Naive thymus-derived CD8-positive, alpha-beta T cell (primary cell): Measurements from ENCODE around the gene AHRR. TPM values are rescaled to one million over a fixed set of nuclear protein-coding genes. Genes with fewer than 3 reads are reported as not detected.

Source experiments
- ATAC-seq, 2 donors: fragments of 150-1000 bp; cut with Tn5 transposase in 1 of 2; sonication (Bioruptor Pico), chemical (Tn5 transposase) in 1 of 2; 1 replicate in 1 of 2; 2 replicates in 1 of 2; pipeline ENCODE4 v1.10.0; 2021; ENCODE audit warnings: mild to moderate bottlenecking in 2 of 2, moderate library complexity in 2 of 2
- POLR2A ChIA-PET: fragments of 350-600 bp; sonication (Branson Sonifier 250); formaldehyde crosslinking; loops from one replicate; lab custom pipeline; 2021; ENCODE audit warnings: antibody characterized with exemption; lab: Charles Lee
- DNase-seq, 10 donors: peaks; one replicate each; pipeline versions ENCODE4 v3.0.0 to v3.0.0-alpha.2; 2020 to 2022
- H3K27ac Mint-ChIP-seq, 10 donors: one replicate each; pipeline ENCODE4 v1.8.0; 2020 to 2022; ENCODE audit warnings: mild to moderate bottlenecking in 10 of 10, mixed read lengths in 10 of 10, moderate library complexity in 4 of 10, inconsistent platforms in 1 of 10
- H3K27me3 Mint-ChIP-seq, 5 donors: one replicate each; pipeline ENCODE4 v1.8.0; 2021 to 2022; ENCODE audit warnings: mixed read lengths in 5 of 5
- H3K36me3 Mint-ChIP-seq, 3 donors: one replicate each; pipeline ENCODE4 v1.8.0; 2020 to 2022; ENCODE audit warnings: mixed read lengths in 3 of 3, mild to moderate bottlenecking in 2 of 3, inconsistent platforms in 1 of 3
- H3K4me1 Mint-ChIP-seq, 4 donors: one replicate each; pipeline ENCODE4 v1.8.0; 2021 to 2022; ENCODE audit warnings: mixed read lengths in 4 of 4
- H3K4me3 Mint-ChIP-seq, 10 donors: one replicate each; pipeline ENCODE4 v1.8.0; 2020 to 2022; ENCODE audit warnings: mild to moderate bottlenecking in 10 of 10, mixed read lengths in 10 of 10, moderate library complexity in 6 of 10, inconsistent platforms in 1 of 10
- H3K9me3 Mint-ChIP-seq, 9 donors: one replicate each; pipeline ENCODE4 v1.8.0; 2020 to 2022; ENCODE audit warnings: mixed read lengths in 9 of 9, mild to moderate bottlenecking in 3 of 9, inconsistent platforms in 1 of 9, moderate library complexity in 1 of 9
- polyA plus RNA-seq, 3 donors: library from polyadenylated mRNA; unstranded; fragments of 300-500 nt; fragmentation: Illumina TruSeq; gene quantifications; one replicate each; pipeline ENCODE4 v1.2.3, GENCODE V29; 2021
- total RNA-seq, 8 experiments: library from RNA in 2 of 8; stranded (reverse) in 2 of 8; gene quantifications; one replicate each; pipeline ENCODE4 v1.2.3 and lab custom pipeline; 2021 to 2026

The AHRR gene
- total and polyA plus RNA-seq, 5 experiments from 2014 or later: 0.11 to 7.6 (median 3.0) TPM; not detected in 1

DNA sequence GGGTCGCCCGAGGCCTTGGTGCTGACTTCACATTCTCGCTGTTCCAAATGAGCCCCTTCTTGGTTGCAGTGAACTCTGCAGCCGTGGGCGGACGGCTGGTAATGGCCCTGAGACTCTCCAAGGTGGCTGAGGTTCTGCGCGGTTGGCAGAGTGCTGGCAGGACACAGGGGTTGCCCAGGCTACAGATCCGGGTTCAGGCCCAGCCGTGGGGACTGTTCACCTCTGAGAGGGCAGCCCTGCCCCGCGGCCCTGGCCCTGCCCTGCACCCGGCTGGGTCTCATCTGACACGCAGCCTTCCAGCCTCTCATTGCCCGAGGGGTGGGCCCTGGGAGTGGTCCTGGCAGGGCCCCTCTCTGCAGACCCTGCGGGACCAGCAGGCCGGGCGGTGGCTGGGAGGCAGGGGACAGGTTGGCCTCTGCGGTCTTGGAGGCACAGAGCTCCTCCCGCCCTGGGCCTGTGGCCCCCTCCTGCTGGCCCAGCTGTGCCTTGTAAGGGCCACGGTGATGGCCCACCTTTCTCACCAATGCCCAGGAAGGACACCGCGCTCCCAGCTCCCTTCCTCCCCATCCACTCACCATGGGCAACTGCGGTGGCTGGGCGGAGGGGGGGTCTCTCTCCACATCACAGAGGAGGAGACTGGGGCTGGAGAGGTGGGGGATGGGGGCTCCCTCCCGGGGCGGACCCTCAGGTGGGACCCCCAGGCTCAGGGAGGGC is 51.6 kb downstream of the AHRR start:
- Mint-ChIP-seq H3K27me3 (peaks cover 0 to 5% (median 3%) of the 10 kb centered on the region in 5 donors), H3K27ac (peak overlapping the region in 2 of 10 donors; percentile 46 to 63), H3K9me3 (no peaks in the 10 kb centered on the region), H3K36me3 (no peaks in the 10 kb centered on the region), H3K4me1 (peaks cover 20 to 35% (median 26%) of the 10 kb centered on the region in 4 donors), H3K4me3 (peak overlapping the region in 3 of 10 donors; percentile 6 to 34 (median 11))
- POLR2A ChIA-PET: interaction anchor here (0.6 to 1.8 kb wide), 3 partner anchors 20 to 155 kb away, joined by 3 to 6 read pairs (median 3); partner anchors contain the start of genes CCDC127 and SDHA
- DNase-seq: peak in 2 of 10 donors; percentile 18 to 70
- peak; percentile 6 to 19 for ATAC-seq

DNA sequence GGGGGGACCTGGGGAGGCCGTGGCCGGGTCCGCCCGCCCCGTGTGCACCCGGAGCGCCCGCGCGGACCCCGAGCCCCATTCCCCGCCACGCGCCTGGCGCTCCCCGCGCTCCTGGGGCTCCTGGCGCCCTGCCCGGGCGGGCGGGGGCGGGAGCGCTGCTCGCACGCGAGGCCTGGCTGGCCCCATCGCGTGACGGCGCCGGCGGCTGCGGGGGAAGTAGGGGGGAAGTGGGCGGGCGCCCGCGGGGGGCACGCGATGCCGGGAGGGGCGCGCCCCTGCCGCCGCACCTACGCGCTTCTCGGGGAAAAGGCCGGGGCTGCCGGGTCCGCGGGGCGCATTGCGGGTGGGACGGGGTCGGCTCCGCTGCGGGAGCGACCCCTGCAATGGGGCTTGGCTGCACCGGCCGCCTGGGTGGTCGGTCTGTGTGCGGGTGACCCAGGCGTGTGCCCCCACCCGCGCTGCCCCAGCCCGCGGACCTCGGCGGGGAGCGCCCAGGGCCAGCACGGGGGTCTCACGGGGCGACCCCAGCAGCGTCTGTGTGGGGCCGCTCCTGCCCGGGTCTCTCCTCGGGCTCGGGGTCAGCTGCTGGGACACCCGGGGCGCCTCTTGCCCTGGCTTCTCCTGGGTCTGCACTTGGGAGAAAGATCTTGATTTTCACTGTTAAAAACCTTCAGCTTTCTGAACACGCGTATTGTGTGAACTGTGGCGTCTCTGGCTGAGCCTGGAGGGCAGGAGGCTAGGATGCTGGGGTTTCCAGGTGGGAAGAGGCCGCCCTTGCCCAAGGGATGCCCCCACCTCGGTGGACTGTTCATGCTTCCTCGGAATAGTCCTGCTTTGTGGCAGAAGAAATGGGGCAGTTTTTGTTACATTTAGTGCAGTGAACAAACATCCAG is 52.4 kb downstream of the AHRR start:
- no peaks in the 10 kb centered on the region for H3K9me3 Mint-ChIP-seq
- no peaks in the 10 kb centered on the region for H3K36me3 Mint-ChIP-seq
- POLR2A ChIA-PET: interaction anchor here (1.0 to 1.8 kb wide), 3 partner anchors 10 to 68 kb away, joined by 3 to 6 read pairs (median 3); no protein-coding TSS in a partner anchor
- H3K4me1 Mint-ChIP-seq: peaks cover 17 to 27% (median 21%) of the 10 kb centered on the region in 4 donors
- peak; percentile 80 to 87 for ATAC-seq
- peak; percentile 34 to 88 (median 64) for DNase-seq
- H3K27ac Mint-ChIP-seq: peak overlapping the region in 5 of 10 donors; percentile 7 to 75 (median 49)
- peak overlapping the region in 9 of 10 donors; percentile 24 to 75 (median 61) for H3K4me3 Mint-ChIP-seq
- H3K27me3 Mint-ChIP-seq: peaks cover 0 to 5% (median 3%) of the 10 kb centered on the region in 5 donors

DNA sequence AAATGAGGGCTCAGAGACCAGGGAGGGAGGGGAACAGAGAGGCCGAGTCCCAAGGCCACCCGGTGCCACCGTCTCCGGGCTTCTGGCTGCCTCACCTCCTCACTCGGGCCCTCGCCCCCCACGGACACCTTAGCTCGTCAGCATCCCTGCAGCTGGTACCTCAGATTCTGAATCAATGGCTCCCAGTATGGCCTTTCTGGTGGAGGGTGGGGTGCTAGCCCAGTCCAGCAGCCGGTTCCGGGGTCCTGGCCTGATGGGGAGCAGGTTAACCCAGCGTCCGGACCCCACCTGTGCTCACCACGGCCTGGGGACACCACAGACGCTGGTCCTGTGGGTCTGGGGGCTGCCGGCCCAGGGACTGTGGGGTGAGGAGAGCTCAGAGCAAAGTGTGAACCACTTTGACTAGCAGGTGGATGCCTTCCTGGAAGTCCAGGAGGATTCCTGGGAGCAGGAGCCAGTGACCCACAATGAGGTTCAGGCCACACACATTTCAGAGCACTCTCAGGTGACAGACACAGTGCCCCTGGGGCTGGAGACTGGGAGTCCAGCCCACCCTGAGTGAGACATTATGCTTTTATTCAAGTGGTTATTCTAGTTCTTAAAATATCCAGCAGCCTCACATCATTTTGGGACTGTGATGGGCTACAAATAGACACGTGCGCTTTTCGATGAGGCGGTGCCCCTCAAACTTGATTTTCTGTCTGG is 53.3 kb downstream of the AHRR start:
- H3K4me3 Mint-ChIP-seq: peak overlapping the region in 7 of 10 donors; percentile 24 to 67 (median 55)
- DNase-seq (peak in 2 of 10 donors; percentile 16 to 52), ATAC-seq (no peak)
- H3K27ac Mint-ChIP-seq: peak overlapping the region in 3 of 10 donors; percentile 21 to 87 (median 79)
- POLR2A ChIA-PET: interaction anchor here (1.0 to 1.8 kb wide), 3 partner anchors 11 to 67 kb away, joined by 3 to 6 read pairs (median 3); no protein-coding TSS in a partner anchor
- H3K36me3 Mint-ChIP-seq: no peaks in the 10 kb centered on the region
- H3K4me1 Mint-ChIP-seq: peaks cover 15 to 22% (median 19%) of the 10 kb centered on the region in 4 donors
- peaks cover 0 to 5% (median 0%) of the 10 kb centered on the region in 5 donors for H3K27me3 Mint-ChIP-seq
- no peaks in the 10 kb centered on the region for H3K9me3 Mint-ChIP-seq

DNA sequence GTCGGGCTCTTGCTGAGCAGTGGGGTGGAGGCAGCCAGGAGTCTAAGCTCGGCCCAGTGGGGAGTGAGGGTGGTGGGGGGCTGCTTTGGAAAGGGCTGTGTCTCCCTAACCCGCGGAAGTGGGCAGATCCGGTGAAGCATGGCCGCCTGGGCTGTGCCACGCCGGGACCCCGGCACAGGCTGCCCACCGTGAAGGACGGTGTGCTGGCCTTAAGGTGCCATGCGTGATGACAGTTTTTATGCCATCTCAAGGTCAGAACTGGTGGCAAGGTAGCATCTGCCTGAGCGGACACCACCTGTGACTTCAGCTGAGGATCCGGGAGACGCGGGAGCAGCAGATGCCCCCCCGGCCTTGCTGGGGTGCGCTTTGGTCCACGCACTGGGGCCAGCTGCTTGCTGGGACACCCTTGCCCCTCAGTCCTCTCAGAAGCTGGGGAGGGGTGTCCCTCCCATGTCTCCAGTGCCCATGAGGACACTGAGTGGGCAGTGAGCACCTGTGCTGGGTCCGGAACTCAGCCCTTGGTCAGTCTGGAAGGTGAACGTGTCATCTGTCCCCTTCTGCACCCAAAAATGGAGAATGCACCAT is 53.9 kb downstream of the AHRR start:
- no peak for ATAC-seq
- DNase-seq: peak in 2 of 10 donors; percentile 15 to 50
- Mint-ChIP-seq H3K36me3 (no peaks in the 10 kb centered on the region), H3K27ac (peak overlapping the region in 3 of 10 donors; percentile 13 to 87 (median 79)), H3K4me3 (peak overlapping the region in 1 of 10 donors; percentile 13), H3K4me1 (peaks cover 15 to 22% (median 18%) of the 10 kb centered on the region in 4 donors), H3K27me3 (peaks cover 0 to 5% (median 0%) of the 10 kb centered on the region in 5 donors), H3K9me3 (no peaks in the 10 kb centered on the region)
- POLR2A ChIA-PET: no interaction called here

DNA sequence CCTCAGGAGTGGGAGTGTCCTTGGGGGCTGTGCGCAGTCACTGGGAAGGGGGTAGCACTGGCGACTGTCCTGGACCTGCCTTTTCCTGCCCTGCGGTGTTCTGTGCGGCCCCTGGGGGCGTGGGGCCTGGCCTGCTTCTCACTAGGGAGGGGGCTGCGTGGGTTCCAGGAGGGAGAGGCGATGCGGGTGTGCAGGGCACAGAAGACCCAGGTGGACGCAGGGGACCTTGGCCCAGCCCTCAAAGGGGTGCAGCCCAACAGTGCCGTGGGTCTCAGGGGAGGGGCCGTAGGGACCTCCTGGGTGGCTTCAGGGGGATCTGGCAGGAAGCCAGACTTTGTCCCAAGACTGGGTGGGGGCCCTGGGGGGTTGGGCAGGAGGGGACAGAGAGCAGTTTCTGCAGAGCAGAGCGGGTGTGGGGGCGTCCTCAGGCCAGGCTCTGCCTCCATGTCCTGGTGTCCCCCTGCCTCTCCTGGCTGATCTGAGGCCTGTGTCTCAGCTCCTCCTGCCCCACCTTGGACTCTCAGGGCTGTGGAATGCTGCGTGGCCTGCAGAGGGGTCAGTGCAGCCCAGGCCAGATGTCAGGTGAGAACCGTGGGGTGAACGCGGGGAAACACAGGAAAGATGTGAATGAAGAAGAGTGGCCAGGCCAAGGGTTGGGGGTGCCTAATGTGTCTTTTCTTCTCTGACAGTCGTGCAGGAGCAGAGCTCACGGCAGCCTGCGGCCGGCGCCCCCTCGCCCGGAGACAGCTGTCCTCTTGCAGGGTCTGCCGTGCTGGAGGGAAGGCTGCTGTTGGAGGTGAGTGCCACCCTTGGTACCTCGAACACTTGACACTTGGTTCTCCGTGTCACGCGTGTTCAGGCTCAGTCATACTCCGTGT is 54.6 kb downstream of the AHRR start:
- Mint-ChIP-seq H3K27me3 (peaks cover 0 to 5% (median 0%) of the 10 kb centered on the region in 5 donors), H3K4me1 (peaks cover 15 to 22% (median 17%) of the 10 kb centered on the region in 4 donors), H3K9me3 (no peaks in the 10 kb centered on the region), H3K4me3 (peak overlapping the region in 1 of 10 donors; percentile 5), H3K36me3 (no peaks in the 10 kb centered on the region), H3K27ac (peak overlapping the region in 2 of 10 donors; percentile 21 to 22)
- POLR2A ChIA-PET: no interaction called here
- ATAC-seq (no peak), DNase-seq (peak in 2 of 10 donors; percentile 16 to 59)

DNA sequence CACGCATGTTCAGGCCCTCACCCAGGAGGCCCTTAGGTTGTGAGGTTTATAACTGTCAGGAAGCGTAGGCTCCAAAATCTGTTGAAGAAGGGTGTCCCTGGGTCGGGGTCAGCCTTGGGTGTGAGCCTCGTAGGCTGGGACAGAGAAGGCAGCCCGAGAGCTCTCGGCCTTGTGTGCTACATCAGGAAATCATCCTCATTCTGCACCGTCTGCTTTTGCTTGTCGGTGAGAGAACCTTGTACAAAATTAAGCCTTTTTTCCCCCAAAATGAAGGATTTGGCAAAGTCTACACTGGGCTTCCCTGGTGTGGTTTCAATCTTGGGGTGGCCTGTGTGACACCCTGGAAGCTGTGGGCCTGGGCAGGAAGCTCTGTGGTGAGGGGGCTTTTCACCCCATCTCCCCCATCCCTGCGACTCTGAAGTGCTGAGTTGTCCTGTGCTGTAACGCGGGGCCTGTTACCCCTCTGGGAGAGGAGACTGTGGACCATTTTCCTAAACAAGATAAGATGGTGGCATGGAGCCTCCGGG is 55.3 kb downstream of the AHRR start:
- Mint-ChIP-seq H3K36me3 (peaks cover 0 to 2% (median 0%) of the 10 kb centered on the region in 3 donors), H3K4me1 (peaks cover 11 to 17% (median 14%) of the 10 kb centered on the region in 4 donors), H3K4me3 (no peak overlapping the region), H3K27ac (peak overlapping the region in 1 of 10 donors; percentile 22), H3K27me3 (peaks cover 0 to 5% (median 0%) of the 10 kb centered on the region in 5 donors), H3K9me3 (peaks cover 0 to 3% (median 1%) of the 10 kb centered on the region in 9 donors)
- POLR2A ChIA-PET: no interaction called here
- DNase-seq (peak in 1 of 10 donors; percentile 21), ATAC-seq (no peak)

DNA sequence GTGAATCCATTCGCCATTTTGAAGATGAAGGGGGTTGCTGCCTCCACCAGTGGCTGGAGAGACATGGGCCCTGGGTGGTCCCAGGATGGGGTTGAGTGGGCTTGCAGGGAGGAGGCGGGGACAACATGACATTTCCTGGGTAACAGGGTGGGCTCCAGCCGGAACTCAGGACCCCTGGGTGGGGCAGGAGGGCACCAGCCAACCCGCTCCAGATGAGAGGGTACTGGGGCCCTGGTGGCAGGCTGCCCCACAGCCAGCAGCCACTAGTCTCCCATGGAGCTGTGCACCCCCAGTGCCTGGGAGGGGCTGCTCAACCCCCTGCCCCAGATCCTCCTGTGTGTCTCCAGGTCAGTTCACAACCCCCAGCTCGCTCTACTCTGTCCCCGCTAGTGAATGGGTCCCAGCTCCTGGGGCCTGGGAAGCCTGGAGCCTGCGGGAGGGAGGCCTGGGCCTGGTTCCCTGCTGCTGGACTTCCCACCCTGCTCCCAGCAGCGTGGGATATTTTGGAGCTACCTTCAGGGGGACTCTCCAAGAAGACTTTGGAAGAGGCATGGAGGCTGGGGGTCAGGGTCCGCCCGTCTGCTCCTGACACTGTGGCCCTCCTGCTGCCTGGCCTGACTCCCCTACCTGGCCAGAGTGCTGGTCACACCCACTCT is 55.9 kb downstream of the AHRR start:
- Mint-ChIP-seq H3K9me3 (peaks cover 0 to 7% (median 5%) of the 10 kb centered on the region in 9 donors), H3K36me3 (peaks cover 0 to 6% (median 4%) of the 10 kb centered on the region in 3 donors), H3K4me3 (no peak overlapping the region), H3K4me1 (peaks cover 7 to 16% (median 9%) of the 10 kb centered on the region in 4 donors), H3K27ac (peak overlapping the region in 1 of 10 donors; percentile 22), H3K27me3 (peaks cover 0 to 3% (median 0%) of the 10 kb centered on the region in 5 donors)
- ATAC-seq (no peak), DNase-seq (peak in 2 of 10 donors; percentile 15 to 48)
- POLR2A ChIA-PET: no interaction called here

DNA sequence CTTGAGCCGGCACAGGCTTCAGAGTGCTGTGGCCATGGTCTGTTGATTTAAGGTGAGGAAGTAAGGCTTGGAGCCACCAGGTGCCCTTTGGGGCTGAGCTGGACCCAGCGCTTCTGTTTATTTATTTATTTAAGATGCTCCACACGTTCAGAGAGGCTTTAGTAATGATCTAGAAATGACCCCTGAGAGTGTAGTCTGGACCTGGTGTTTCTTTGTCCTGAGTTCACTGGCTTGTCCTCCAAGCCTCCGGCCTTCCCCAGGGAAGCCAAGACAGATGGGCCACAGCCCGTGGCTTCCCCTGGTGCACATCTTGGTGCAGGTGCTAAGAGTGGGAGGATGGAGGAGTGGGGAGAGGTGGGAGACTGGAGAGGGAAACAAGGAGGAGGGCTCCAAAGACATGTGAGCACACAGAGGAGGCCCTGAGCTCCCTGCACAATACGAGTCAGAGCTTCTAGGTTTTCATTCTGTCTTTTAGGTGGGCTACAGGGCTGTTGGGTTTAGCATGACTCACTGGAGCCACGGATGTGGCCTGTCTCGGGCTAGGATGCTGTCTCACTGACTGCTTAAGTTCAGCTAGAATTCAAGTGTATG is 56.9 kb downstream of the AHRR start:
- H3K27ac Mint-ChIP-seq: peak overlapping the region in 2 of 10 donors; percentile 43 to 53
- ATAC-seq: peak; percentile 26 to 67
- DNase-seq: peak in 2 of 10 donors; percentile 9 to 62
- H3K9me3 Mint-ChIP-seq: peaks cover 0 to 8% (median 5%) of the 10 kb centered on the region in 9 donors
- POLR2A ChIA-PET: interaction anchor here (1.1 kb wide), 1 partner anchor 34 kb away, joined by 3 read pairs; no protein-coding TSS in a partner anchor
- peaks cover 5 to 16% (median 8%) of the 10 kb centered on the region in 4 donors for H3K4me1 Mint-ChIP-seq
- H3K4me3 Mint-ChIP-seq: peak overlapping the region in 1 of 10 donors; percentile 39
- H3K36me3 Mint-ChIP-seq: peaks cover 0 to 6% (median 5%) of the 10 kb centered on the region in 3 donors
- H3K27me3 Mint-ChIP-seq: peaks cover 0 to 3% (median 0%) of the 10 kb centered on the region in 5 donors

DNA sequence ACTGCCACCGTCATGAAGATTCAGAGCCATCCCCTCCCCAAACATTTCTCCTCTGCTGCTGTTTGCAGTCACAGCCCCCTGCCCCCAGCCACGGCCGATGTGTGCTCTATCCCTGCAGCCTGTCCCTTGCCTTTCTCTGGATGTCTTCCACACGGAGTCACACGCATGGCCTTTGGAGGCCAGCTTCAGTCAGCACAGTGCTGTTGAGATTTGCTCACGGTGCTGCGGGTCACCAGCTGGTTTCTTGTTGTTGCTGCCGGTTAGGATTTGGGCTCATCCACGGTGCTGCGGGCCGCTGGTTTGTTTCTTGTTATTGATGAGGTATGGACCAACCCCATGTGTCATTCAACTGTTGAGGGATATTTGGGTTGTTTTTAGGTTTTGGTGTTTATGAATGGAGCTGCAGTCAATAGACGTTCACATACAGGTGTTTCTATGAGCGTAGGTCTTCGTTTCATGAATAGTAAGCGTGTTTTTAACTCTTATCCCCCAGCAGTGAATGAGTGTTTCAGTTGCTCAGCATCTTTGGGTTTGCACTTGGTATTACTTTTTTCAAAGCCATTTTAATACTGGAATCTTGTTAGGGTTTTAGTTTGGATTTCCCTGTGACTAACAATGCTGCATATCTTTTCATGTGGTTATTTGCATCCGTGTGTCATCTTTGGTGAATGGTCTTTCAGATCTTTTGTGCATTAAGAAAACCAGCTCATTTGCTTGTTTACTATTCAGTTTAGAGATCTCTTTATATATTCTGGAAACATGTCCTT is 57.6 kb downstream of the AHRR start:
- ATAC-seq (peak in 1 of 2 donors; percentile 24), DNase-seq (peak in 2 of 10 donors; percentile 3 to 14)
- peak overlapping the region in 2 of 10 donors; percentile 5 to 16 for H3K27ac Mint-ChIP-seq
- H3K4me3 Mint-ChIP-seq: peak overlapping the region in 2 of 10 donors; percentile 11 to 15
- peaks cover 0 to 8% (median 5%) of the 10 kb centered on the region in 3 donors for H3K36me3 Mint-ChIP-seq
- H3K9me3 Mint-ChIP-seq: peaks cover 0 to 8% (median 5%) of the 10 kb centered on the region in 9 donors
- peaks cover 0 to 3% (median 2%) of the 10 kb centered on the region in 5 donors for H3K27me3 Mint-ChIP-seq
- POLR2A ChIA-PET: interaction anchor here (1.1 kb wide), 1 partner anchor 35 kb away, joined by 3 read pairs; no protein-coding TSS in a partner anchor
- peaks cover 5 to 15% (median 8%) of the 10 kb centered on the region in 4 donors for H3K4me1 Mint-ChIP-seq
